ENCODE results near the gene OPCML.

OPCML gene

GRCh38 chr11:132782102-132782501 lies 750.2 kb downstream of the OPCML start:
- no peak overlapping the region for H3K27ac ChIP-seq
- TF ChIP-seq ZFX (IDR thresholded peaks at IDR 0.05; ENCODE audit: borderline replicate concordance) = no peak
- TF ChIP-seq, protein P1, sequence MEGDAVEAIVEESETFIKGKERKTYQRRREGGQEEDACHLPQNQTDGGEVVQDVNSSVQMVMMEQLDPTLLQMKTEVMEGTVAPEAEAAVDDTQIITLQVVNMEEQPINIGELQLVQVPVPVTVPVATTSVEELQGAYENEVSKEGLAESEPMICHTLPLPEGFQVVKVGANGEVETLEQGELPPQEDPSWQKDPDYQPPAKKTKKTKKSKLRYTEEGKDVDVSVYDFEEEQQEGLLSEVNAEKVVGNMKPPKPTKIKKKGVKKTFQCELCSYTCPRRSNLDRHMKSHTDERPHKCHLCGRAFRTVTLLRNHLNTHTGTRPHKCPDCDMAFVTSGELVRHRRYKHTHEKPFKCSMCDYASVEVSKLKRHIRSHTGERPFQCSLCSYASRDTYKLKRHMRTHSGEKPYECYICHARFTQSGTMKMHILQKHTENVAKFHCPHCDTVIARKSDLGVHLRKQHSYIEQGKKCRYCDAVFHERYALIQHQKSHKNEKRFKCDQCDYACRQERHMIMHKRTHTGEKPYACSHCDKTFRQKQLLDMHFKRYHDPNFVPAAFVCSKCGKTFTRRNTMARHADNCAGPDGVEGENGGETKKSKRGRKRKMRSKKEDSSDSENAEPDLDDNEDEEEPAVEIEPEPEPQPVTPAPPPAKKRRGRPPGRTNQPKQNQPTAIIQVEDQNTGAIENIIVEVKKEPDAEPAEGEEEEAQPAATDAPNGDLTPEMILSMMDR (IDR thresholded peaks at IDR 0.05) = no peak

DNA sequence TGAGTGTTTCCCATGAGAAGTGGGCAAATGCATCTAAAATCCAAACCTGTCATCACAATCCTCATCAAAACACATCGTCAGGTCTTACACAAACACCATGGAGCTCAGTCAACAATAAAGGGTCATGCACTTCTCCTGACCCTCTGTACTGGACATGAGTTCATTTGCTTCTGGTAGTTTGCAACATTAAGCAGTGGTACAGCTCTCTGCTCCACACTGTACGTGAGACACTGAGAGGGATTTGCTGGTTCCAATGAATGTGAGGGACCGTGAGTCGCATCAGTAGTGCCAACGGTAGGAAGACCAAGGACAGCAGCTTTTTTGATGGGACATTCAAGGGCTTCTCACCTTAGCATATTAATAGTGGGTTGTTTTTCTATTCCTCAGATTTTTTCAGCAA lies 752.3 kb downstream of the OPCML start:
- H3K27ac ChIP-seq = no peak overlapping the region
- TF ChIP-seq ZFX (IDR thresholded peaks at IDR 0.05; ENCODE audit: borderline replicate concordance) = no peak
- TF ChIP-seq, protein P1 (IDR thresholded peaks at IDR 0.05) = no peak

- H3K27ac ChIP-seq = no peak overlapping the region
- no peak for TF ChIP-seq ZFX (IDR thresholded peaks at IDR 0.05; ENCODE audit: borderline replicate concordance)
- TF ChIP-seq, protein P1 (IDR thresholded peaks at IDR 0.05) = no peak
These were observed 752.8 kb downstream of the OPCML start for GRCh38 chr11:132779497-132779896.

DNA sequence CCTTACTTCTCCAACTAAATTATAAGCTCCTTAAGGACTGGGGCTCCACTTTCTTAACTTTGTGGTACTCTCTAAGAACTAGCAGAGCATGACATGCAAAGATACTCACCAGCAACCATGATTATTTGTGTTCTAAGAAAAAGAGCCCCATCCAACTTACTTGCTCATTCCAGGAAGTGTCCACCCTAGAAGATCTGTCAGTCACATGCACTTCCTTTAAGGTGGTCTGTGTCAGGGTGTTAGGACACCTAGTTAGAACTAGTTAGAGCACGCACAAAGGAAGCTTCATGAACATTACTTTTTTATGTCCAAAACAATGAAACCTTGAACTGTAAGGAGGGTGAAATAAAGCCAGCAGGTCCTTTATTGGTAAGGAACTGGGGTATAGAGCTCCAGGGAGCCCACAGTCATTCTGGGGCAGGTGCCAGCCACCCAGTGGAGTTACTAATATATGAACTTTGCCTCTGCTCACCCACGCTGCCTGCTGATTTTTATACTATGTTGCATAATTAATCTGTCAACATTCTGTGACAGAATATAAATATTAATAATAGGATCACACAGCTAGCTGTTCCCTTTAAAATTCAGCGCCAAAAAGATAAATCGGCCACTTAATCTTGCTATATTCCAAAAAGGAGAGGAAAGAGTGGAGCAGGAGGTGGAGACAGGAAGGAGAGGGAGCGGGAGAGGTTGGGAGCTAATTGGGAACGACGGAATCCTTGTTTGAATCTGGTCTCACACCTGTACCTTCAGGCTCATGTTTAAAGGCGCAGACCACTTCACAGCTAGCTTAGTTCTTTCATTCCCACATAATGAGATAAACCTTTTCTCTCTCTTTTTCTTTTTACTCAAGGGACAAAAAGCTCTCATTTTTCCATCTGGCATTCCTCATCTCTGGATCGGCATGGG lies 755.0 kb downstream of the OPCML start:
- TF ChIP-seq, protein P1 (IDR thresholded peaks at IDR 0.05) = no peak
- no peak for TF ChIP-seq ZFX (IDR thresholded peaks at IDR 0.05; ENCODE audit: borderline replicate concordance)

DNA sequence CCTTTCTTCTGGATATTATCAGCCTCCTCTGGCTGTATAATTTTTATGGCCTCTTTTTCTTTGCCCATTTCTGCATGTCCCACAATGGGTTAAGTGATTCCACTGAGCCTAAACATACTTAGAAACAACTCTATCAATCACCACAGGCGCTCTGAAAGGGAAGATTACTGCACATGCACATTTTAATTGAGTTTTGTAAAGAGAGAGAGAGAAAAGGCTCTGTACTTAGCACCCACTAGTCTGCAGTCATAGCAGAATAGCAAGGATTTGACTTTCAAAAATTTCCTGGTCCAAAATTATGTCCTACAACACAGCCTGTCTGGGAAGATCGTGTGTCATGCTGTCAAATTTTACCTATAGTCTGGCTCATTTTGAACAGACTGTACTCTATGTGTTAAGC lies 758.5 kb downstream of the OPCML start:
- TF ChIP-seq ZFX (IDR thresholded peaks at IDR 0.05; ENCODE audit: borderline replicate concordance) = no peak
- TF ChIP-seq, protein P1 (IDR thresholded peaks at IDR 0.05) = no peak
- H3K27ac ChIP-seq = no peak overlapping the region

More for the DNA sequence above, 755.0 kb downstream of the OPCML start:
- peak overlapping the region; percentile 49 for H3K27ac ChIP-seq

DNA sequence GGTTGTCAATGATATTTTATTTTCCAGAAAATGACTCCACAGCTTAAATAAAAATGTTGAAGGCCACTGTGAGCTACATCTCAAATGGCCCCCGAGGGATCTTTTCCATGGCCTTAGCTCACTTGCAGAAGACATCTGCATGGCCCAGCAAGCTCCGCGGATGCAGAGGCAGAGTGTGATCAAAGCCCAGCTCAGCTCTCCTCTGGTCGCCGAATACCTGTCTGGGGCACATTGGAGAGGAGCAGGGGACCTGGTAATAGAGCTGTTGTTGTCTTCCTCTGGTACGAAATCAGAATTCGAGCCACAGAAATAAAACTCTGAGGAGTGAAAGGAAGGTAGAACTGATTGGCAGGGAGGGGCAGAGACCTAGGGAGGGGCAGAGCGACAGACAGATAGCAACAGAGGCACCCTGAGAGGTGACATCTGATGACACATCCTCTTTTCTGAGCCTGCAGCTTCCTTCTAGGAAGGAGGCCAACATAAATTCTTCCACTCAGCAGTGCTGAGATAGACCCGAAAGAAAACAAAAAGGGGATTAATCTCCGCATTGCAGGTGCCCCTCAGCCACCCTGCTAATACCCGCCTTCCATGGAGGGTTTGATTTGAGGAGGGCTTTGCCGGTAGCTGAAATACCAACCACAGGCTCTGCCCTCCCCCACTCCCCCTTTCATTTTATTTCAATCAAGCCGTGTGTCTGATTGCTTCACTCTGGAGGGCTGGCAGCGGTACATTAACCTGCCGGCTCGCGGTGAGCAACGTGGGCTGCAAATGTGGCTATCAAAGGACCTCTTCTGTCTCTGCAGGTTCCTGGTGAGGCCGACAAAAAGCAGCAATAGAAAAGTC lies 759.4 kb downstream of the OPCML start:
- TF ChIP-seq, protein P1 (IDR thresholded peaks at IDR 0.05) = no peak
- no peak for TF ChIP-seq ZFX (IDR thresholded peaks at IDR 0.05; ENCODE audit: borderline replicate concordance)
- H3K27ac ChIP-seq = no peak overlapping the region
